DMS79 (cell line): ENCODE results near the gene DDO.
"Not testable (repeated sequence)": the region's sequence is repeated elsewhere in the genome, so short reads cannot be mapped to it uniquely, and the experiment has no call there.

ENCODE experiments used
- DNase-seq: peaks from one replicate; lab custom pipeline; 2025; lab: John Stamatoyannopoulos, UW

The DDO gene

DNA sequence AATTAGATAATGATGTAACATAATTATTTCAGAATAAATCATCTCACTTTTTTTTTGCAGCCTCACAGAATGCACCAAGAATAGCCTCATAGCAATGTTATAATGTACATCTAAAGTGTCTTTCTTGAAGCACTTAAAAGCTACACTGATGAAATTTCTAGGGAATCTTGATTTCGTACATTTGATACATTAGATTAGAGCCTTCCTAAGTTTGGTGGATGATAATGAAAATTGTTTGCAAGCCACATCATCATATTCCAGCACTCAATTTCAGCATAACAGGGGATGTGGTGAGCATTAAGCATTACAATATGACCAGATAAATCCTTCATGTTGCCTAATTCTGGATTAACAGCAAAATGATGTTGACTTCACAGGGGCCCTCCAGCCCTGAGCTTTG lies 47.5 kb downstream of the DDO start:
- DNase-seq = no peak

DNA sequence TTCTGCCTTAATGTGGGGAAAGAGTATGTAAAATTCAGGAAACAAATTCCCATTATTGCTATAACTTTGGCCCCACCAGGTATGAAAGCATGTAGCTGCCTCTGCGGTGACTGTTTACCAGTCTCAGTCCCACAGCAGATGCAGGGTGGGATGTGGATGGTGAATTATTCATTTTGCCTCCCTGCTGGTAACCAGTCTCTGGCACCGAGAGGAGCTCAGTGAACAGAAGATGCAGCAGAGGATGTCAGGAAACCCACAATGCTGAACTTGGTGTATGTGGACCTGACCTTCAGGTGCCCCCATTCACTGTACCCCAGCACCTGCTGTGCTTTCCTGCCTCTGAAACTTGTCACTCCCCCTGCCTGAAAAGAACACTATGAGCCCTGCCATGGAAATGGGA lies 48.4 kb downstream of the DDO start:
- DNase-seq = no peak

DNA sequence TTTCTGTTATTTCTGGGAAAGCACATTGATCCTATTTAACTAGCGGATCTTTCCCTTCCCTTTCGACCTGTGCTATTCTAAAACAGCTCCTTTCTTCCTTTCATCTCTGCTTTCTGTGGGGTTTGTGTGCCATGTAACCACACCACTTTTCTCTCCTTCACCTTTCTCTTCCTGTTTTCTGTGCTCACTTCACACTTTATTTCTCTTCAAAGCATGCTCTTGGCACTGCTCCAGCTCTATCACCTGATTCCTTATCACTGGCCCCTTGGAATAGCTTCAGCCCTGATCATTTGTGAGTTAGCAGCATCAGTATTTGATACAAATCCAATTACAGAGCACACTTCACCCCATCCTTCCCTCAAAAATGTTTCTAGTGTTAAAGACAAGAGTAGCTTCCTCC lies 49.1 kb downstream of the DDO start:
- no peak for DNase-seq

DNA sequence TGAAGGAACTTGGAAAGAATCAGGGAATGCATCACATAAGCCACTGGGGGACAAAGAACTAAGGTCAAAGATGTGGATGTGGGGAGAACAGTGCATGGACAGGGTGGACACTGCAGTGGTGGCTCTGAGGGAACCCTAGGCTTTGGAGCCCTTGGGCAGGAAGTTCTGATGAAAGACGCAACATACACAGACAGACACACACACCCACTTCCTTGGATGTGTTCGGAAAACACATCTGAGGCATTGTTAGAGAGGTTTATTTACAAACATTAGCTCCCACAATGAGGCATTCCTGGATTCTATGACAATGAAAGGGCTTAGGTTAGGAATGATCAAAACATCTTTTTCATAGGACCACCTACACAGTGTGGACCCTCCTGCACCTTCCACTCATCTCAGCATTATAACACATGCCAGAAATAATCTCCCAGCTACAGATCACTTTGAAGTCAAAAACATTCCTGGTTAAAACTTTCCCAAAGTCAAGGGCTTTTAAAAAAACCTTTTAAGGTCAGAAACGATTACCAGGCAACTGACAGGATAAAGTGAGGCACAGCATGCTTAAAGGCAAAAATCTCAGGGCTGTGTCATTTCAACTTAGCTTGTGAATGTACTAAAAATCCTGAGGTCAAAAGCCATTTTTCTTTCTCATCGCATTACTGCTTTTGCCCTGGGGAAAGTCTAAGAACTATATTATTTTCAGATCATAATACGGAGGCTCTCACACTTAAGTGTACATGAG lies 50.8 kb downstream of the DDO start:
- DNase-seq = no peak

DNA sequence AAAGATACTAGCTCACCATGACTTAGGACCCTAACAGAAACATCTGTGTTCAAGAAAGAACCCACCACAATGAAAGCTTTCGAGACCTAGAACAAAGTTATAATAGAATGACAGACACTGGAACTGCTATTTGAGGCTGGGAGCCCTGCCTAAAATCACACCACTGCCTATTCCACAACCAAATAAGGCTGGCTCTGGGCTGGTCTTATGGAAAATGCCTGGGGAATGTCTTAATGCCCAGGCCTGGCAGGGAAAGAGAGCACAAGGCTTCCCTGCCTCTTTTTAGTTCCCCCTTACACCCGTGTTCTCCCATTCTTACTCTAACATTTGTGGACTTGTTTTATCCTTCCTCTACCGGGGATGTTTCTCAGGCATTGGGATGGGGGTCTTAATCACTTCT lies 51.6 kb downstream of the DDO start:
- no peak for DNase-seq

DNA sequence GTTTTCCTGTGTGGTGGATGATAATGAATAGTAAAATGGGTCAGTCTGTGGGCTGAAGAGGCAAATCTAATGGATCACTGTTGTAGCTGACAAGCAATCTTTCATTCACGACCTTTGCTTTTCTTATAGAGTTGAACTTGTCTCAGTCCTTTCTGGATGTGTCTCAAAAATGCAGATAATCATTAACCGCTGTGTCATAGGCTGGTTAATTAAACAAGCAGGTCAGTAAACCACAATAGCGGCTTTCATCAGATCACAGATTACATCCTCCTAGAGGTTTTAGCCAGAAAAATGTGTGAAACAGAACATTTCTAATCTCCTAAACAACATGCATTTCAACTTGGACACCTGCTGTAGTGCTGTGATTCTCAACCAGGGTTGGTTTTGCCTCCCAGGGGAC lies 54.7 kb downstream of the DDO start:
- no peak for DNase-seq

DNA sequence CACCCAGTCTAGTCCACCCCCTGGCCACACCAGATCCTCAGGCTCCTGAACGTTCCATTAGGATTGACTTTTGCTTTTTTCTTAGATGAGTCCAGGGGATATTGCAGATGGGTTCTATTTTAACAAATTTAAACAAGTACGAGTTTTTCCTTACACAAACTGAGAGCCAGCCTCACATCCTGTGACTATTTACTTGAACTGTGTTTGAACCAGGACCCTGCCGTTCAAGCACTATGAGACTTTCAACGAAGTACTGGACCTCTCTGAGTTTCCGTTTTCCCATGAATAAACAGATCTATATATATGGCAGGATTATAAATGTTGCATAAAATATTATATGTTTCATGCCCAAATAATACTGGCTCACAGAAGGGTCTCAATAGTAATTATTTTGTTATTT lies 55.8 kb downstream of the DDO start:
- DNase-seq = no peak

DNA sequence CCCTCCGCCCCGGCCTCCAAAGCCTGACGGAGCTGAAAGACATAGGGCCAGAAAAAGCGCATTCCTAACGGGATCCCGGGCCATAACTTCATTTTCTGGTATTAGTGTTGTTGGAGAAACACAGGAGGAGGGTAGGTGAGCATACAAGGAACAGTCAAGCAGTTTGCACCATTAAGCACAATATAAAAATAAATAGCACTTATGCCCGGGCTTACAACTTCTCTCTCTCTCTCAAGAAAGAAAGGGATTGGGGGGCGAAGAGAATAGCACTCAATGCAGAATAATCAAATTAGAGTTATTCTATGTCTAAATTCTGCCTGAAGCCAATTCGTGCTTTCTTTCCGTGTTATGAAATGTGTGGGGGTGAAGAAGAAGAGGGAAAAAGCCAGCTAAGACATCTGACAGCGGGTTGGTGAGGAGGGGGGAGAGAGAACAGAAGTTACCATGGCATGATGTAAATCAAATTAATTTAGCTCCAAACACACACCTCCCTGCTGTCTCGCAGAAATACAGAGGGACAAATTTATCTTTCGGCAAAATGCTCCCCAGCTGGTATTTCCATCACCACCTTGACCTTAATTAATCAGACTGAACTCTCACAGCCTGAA lies 56.7 kb downstream of the DDO start:
- no peak for DNase-seq

DNA sequence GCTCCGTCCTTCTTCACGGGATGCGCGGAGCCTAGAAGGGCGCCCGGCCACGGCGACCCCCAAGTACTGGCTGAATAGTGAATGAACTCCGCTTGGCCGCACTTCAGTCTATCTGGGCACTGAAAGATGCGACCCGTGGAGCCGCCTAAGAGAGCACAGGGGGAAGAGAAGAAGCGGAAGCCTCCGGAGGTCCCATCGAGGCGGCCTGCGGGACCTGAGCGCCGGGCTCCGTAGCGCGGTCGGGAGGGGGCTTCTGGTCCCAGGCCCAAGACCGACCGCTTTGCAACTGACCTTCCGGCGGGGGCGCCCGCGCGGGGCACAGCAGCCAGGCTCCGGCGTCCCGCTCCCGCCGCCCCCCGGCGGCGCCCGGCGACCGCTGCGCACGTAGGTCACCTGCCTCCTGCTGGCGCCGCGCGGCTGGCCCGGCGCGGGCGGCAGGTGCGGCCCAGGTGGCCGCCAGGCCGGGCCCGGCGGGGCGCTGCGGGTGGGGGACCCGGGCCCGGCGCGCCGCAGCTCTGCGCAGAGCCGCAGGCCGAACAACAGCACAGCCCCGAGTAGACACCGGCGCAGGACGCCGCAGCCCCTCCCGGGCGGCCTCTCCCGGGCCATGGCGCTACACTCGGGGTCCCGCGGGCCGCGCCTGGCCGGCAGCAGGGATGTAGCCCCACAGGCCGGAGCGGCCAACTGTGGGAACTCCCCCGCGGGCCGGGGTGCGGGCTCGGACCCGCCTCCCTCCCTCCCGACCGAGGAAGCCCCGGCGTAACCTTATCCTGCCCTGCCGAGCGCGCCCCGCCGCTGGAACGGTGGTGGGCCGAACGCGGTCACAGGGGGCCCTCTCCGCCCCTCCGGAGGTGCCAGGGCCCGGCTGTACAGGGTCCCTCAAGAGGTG lies 57.5 kb downstream of the DDO start, which contains the start of gene METTL24:
TSS of gene METTL24 (minus strand) at position 686 of the 889 bp plus-strand sequence. CDS start at position 609, 77 bp downstream.
- DNase-seq = peak; percentile 30

DNA sequence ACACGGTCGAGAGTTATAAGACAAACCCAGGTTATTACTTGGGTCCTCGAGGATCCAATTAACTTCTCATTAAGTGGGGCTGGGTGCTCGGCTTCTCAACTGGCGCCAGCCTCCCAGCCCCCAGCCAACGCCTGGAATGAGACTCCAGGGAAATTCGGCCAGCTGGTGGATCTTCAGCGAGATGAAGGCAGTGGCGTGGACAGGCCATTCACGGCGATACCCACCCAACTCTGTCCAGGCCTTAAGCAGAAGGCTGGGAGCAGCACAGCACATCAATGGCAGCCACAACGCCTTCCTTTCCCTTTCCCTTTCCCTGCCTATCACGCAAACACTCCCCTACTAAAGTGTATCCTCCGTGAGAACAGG lies 58.1 kb downstream of the DDO start:
- DNase-seq = peak; percentile 11

DNA sequence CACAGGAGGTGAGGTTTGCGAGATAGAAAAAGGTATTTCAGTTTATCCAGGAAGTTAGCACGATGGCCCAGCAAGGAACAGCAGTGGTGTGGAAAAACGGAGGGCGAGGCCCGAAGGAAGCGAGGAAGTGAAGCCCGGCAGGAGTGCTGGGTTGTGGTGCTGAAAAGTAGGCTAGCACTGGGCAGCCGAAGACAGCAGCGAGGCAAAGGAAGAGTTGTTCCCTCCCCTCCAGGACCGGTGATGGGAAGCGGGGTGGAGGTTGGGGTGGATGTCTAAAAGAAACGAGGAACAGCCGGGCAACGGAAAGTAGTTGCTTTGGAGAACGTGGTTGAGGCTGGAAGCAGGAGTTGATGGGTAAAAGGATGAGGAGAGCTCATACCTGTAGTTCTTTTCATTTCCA lies 58.6 kb downstream of the DDO start:
- DNase-seq = no peak

DNA sequence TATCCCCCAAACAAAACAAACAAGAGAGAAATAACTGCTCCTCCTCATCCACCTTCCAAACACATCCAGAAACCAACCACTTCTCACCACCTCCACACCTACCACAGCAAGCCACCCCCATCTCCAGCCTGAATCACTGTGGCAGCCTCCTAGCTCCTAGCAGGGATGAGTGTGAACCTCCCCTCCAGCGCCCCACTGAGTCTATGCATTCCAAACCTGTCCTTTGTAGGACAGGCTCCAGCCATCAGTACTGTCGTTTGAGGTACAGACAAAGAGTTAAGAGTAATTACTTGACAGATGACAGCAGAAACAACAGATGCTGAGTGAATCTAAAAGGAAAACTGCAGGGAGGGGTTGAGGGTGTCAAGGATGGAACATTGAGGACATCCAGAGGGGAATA lies 59.6 kb downstream of the DDO start:
- no peak for DNase-seq

DNA sequence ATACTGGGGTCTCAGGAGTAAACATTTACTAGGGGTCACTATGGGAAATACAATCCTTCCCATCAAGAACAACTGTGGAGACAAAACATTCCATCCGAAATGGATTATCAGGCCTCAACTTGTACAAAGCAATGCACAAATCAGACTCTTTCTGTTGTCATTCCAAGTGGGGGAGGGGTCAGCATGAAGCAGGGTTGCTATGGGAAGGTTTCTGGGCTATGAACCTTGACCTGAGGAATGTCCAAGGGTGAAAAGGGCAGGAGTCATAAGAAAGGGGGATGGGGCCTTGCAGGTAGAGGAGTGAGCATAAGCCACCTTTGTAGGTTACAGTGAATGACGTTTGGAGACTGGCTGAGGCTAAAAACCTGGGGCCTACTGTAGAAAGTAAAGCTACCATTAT lies 60.4 kb downstream of the DDO start:
- DNase-seq = no peak

DNA sequence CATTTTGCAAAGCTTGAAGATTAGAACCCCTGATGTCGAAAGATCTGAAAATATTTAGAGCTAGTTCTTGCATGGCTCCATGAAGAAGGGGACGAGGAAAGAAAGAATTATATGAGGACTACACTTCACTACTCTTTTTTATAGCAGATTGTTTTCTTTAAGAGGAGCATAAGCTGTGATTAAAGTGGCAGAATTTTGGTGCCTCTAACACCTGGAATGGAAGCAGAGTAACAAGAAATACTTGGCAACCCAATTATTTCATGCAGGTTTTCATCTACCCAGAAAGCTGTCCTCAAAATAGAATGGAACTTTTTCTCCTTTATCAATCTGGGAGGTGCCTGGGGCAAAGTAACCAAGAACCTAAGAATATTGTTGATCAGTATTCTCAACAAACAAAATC lies 61.2 kb downstream of the DDO start:
- DNase-seq = no peak

DNA sequence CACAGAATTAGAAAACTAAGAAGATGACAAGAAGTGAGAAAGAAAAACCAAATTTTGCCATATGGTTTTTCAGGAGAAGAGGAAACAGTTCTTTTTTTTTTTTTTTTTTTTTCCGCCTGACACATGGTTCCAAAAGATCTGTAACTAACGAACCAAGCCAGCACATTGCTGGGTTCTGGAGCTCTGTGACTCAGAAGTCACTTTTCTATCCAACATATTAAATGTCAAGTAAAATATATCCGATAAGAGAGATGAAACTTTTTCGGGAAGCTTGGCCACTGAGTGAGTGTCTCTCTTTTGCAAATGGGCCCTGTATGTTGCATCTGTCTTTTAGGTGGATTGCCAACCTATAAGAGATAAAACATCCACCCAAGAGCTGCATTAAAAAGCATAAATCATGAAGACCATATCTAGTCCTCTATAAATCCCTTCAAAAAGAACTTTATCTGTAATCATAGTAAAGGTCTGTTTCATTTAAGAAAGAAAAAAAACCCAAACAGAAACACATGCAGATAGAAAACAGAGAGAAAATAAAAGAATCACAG lies 61.8 kb downstream of the DDO start:
- DNase-seq = no peak

DNA sequence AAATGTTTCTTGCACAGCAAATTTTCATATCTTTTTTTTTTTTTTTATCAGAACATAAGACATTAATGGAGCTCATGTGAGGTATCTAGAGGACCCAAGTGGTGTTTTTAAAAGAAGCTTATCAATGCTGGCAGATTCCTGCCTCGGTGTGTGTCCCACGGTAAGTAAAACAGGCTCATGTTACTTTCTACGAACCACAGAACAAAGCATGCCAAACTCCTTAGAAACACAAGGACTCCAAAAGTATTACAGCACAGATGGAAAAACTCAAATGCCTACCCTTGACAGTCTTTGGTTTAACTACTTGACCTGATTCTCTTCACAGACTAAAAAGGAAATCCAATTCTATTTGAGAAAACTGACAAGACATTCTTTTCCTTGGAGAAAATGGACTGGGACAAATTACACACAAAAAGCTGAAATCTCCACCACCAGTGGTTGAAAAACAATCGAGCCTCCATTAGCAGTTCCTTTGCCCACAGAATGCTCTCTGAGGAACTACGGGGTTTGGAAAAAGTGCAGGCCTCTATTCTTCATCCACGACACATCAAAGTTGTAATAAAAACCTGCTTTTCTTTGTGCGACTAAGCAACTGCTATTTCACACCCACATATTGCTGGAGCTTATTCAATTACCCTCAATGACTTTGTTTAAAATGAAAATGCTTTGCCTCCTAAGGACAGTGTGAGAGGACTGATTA lies 62.7 kb downstream of the DDO start:
- peak; percentile 2 for DNase-seq

DNA sequence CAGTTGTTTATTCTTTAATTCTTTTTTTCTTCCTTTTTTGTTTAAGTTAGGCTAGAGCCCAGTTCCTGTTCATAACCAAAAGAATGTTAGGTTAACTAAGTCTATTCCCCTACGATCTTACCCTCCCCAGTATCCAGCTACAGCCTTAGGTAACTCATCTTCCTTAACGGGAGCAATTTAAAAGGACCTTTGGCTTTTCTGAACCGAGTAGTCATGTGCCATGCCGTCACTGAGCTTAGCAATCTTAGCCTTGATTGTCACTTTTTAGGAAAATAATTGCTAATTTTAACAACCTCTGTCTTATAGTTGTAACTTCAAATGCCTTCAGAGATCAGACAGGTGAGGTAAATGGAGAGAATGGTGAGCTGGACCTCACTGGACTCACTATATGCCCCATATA lies 63.4 kb downstream of the DDO start:
- no peak for DNase-seq

DNA sequence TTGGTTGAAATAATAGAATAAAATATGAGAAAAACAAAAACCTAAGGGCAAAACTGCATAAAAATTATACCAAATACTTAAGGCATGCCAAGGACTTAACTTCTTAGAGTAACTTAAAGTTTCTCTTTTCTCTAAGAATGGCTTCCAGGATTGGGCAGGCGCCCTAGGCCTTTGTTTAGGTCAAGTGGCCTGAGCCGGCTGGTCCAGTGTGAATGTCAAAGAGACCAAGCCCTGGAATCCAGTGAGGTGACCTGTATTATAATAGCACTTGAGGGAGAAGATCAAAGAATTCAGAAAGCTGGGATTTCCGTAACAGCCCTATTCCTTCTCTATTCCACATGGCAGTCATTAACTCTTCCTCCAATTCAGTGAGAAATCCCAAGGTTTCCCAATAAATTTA lies 63.8 kb downstream of the DDO start:
- no peak for DNase-seq

DNA sequence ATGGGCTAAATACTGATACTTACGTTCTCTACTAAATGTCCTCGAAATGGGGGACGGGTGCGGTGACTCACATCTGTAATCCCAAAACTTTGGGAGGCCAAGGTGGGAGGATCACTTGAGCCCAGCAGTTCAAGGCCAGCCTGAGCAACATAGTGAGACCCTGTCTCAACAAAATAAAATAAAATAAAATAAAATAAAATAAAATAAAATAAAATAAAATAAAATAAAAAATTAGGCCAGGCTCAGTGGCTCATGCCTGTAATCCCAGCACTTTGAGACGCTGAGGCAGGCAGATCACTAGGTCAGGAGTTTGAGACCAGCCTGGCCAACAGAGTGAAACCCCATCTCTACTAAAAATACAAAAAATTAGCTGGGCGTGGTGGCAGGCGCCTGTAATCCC lies 64.8 kb downstream of the DDO start:
- not testable (repeated sequence) for DNase-seq

DNA sequence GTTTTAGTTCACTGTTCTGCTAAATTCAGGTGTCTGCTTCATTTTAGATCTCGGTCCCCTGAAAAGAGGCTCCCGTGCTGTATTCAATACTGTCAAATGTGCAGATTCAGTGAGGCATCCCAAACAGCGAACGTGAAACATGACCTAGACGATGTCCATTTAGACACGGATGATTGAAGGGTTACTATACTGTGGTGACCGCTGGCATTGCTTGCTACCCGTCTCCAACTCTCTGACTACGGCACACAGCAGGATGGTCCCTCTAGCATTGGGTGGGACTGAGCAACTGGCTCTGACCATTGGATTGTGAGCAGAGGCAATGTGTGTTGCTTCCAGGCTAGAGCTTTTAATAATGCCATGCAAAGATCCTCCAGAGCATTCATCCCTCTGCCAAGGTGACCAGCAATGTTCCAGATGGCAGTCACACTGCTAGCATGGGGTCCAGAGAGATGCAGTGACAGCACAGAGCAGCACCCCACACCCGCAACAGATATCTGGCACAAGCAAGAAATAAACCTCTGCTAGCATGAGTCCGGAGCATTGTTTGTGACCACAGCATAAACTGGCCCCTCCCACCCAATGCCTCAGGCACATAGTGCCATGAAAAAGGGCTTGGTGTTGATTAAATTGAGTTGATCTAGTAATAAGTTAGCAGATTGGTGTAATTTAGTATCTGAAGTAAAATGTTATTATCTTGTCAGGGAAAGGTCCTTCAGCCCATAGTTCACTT lies 66.2 kb downstream of the DDO start:
- DNase-seq = no peak

DNA sequence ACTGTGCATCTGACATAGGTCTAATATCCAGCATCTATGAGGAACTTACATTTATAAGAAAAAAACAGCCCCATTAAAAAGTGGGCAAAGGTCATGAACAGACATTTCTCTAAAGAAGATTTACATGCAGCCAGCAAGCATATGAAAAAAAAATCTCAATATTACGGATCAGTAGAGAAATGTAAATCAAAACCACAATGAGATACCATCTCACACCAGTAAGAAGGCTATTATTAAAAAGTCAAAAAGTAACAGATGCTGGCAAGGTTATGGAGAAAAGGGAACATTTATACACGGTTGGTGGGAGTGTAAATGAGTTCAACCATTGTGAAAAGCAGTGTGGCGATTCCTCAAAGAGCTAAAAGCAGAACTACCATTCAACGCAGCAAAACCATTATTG lies 70.3 kb downstream of the DDO start:
- no peak for DNase-seq
